Lower leg skin (tissue), 3 donors: ENCODE results near the gene SMTN.

ENCODE experiments used
- CTCF ChIP-seq, 3 donors: fragments of 450-650 bp; IDR thresholded peaks; one replicate each; pipeline ENCODE4 v1.5.1; 2016; ENCODE audit warnings: antibody characterized with exemption in 3 of 3, mild to moderate bottlenecking in 3 of 3, moderate library complexity in 2 of 3
- POLR2A ChIP-seq, 2 donors: fragments of 450-650 bp; IDR thresholded peaks; one replicate each; pipeline ENCODE4 v1.6.1; 2016 to 2017; ENCODE audit warnings: antibody characterized with exemption in 2 of 2, mild to moderate bottlenecking in 1 of 2, moderate library complexity in 1 of 2

DNA sequence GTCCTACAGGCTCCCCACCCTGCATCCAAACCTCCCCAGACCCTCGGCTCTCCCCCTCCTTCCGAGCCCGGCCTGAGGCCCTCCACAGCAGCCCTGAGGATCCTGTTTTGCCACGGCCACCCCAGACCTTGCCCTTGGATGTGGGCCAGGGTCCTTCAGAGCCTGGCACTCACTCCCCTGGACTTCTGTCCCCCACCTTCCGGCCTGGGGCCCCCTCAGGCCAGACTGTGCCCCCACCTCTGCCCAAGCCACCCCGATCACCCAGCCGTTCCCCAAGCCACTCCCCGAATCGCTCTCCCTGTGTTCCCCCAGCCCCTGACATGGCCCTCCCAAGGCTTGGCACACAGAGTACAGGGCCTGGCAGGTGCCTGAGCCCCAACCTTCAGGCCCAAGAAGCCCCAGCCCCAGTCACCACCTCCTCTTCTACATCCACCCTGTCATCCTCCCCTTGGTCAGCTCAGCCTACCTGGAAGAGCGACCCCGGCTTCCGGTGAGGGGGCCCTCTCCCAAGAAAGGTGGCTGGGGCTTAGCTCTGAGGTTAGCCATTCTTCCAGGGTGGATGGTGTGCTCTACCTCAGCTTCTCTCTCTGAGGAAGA, 44.5 kb downstream of the SMTN start:
- TF ChIP-seq CTCF (IDR thresholded peaks at IDR 0.05) (no peak), POLR2A (IDR thresholded peaks at IDR 0.05) (no peak)
